ENCODE measurements around the gene STK38L. TPM values are rescaled to one million over a fixed set of nuclear protein-coding genes. Genes with fewer than 3 reads are reported as not detected.
A peak's percentile ranks its signal among the peaks of the same experiment; 100 is the strongest.

STK38L gene
- total RNA-seq, 1 experiment from 2014 or later: 39.4 TPM

DNA sequence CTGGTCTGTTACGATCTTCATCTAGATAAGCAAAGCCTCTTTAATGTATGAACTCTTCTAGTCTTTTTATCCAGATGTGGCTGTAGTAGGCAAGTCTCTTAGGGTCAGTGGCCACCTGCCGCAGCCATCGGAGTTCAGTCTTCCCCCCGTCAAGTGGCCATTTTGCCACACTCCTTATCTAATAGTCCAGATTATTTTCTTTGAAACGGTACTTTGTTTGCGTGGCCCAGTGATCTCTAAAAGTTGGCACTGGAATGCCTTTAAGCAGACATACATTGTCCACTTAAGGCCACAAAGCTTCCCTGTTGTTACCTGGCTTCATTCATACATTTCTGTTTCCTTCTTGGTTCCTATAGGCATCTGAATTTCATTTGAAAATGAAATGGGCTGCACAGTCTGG is 52.6 kb downstream of the STK38L start:
- Histone ChIP-seq H3K27ac (no peak overlapping the region), H3K27me3 (replicated peaks) (no peaks in the 10 kb centered on the region), H3K9me3 (replicated peaks) (no peaks in the 10 kb centered on the region), H3K4me3 (no peak overlapping the region), H3K36me3 (peaks cover 7% of the 10 kb centered on the region), H3K4me1 (replicated peaks) (peaks cover 8% of the 10 kb centered on the region; the same call in 1 of the 2 replicates)
- DNase-seq (ENCODE audit: low read depth in 1 of 2, low spot score in 2 of 2): no peak

DNA sequence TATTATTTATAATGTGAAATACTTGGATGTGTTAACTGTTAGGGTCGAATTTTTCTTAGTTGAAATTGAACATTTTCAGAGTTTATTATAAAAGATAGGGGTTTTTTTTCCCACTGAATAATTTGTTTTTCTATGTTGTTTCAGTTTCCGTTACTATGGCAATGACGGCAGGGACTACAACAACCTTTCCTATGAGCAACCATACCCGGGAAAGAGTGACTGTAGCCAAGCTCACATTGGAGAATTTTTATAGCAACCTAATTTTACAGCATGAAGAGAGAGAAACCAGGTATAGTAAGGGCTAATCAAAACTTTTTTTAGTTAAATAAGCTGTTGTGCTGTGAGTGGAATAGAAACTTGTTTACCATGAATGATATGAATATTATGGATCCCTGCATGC is 53.5 kb downstream of the STK38L start:
- H3K9me3 ChIP-seq (replicated peaks): no peaks in the 10 kb centered on the region
- H3K4me3 ChIP-seq: no peak overlapping the region
- H3K4me1 ChIP-seq (replicated peaks): peaks cover 8% of the 10 kb centered on the region; the same call in 1 of the 2 replicates
- peaks cover 7% of the 10 kb centered on the region for H3K36me3 ChIP-seq
- no peak for DNase-seq (ENCODE audit: low read depth in 1 of 2, low spot score in 2 of 2)
- no peak overlapping the region for H3K27ac ChIP-seq
- H3K27me3 ChIP-seq (replicated peaks): no peaks in the 10 kb centered on the region

DNA sequence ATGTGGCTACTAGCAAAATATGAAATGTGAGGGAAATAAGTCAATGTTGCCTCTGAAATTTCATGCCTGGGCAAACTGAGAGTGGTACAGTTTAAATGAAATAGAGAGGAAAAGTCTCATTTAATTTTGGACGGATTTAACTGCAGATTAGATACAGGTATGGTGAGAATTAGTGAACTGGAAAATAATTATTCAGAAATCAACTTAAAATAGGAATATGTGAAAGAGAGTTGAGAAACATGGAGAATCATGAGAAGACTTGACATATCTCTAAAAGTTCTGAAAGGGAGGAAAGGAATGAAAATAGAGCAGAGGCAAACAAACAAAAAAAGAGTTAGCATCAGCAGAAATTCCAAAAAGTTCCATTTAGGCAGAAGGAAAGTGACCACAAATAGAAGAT is 55.0 kb downstream of the STK38L start:
- no peak overlapping the region for H3K27ac ChIP-seq
- H3K9me3 ChIP-seq (replicated peaks): no peaks in the 10 kb centered on the region
- H3K27me3 ChIP-seq (replicated peaks): no peaks in the 10 kb centered on the region
- H3K36me3 ChIP-seq: peaks cover 10% of the 10 kb centered on the region
- DNase-seq (ENCODE audit: low read depth in 1 of 2, low spot score in 2 of 2): no peak
- H3K4me1 ChIP-seq (replicated peaks): peaks cover 5% of the 10 kb centered on the region
- H3K4me3 ChIP-seq: no peak overlapping the region

DNA sequence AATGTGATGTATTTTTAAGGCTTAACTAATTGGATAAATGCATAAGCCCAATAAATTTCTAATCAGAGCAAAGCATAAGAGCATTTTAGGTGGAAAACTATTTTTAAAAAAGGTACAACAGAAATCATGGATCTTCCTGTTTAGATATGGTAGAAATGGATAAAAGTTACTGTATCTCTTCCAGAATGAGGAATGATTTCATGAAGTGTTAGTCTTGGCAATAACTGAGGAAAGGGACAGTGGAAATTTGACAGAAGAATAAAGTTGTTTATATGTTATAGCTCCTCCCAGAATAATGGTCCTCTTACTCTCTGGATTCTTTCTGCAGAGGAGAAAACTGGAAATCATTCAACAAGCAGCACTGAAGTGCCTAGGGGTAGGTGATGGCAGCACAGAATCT is 56.1 kb downstream of the STK38L start:
- peaks cover 10% of the 10 kb centered on the region for H3K36me3 ChIP-seq
- DNase-seq (ENCODE audit: low read depth in 1 of 2, low spot score in 2 of 2): no peak
- H3K27me3 ChIP-seq (replicated peaks): no peaks in the 10 kb centered on the region
- peaks cover 5% of the 10 kb centered on the region for H3K4me1 ChIP-seq (replicated peaks)
- no peak overlapping the region for H3K4me3 ChIP-seq
- no peaks in the 10 kb centered on the region for H3K9me3 ChIP-seq (replicated peaks)
- H3K27ac ChIP-seq: no peak overlapping the region

DNA sequence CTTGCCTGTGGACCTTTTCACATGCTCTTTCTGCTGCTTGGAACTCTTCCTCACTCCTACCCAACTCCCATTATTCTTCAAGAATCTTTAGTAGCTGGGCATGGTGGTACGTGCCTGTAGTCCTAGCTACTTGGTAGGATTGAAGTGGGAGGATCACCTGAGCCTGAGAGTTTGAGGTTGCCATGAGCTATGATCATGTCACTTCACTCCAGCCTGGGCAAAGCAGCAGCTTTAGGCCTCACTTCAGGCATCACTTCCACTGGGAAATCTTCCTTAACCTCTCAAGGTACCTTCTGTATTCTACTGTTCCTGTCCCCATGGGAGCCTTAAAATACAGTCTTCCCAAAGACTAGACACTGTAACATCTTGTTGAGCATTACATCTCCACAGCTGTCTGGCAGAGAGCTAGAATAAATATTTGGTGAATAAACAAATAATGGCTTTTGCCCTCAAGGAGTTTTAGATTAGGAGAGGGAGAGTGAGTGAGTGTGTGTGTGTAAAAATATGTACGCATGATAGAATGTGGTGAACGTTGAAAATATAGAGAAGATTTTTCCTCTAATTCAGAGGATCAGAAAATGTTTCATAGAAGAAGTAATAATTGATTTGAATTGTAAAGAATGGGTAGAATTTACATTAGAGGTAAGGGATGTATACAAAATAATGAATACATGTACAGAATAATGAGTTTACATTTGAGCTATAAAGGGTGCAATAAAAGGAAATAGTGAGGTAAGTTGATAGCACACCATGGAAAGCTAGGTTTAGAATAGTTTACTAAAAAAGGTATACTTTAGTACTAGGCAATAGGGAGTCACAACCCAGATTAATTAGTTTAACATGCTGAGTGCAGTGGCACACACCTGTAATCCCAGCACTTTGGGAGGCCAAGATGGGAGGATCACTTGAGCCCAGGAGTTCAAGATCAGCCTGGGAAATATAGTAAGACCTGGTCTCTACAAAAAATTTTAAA is 59.3 kb downstream of the STK38L start:
- Histone ChIP-seq H3K4me1 (replicated peaks) (peaks cover 5% of the 10 kb centered on the region), H3K9me3 (replicated peaks) (no peaks in the 10 kb centered on the region), H3K4me3 (no peak overlapping the region), H3K36me3 (peaks cover 10% of the 10 kb centered on the region), H3K27me3 (replicated peaks) (no peaks in the 10 kb centered on the region), H3K27ac (no peak overlapping the region)
- peak in 1 of 2 experiments; percentile 21 for DNase-seq (ENCODE audit: low read depth in 1 of 2, low spot score in 2 of 2)

DNA sequence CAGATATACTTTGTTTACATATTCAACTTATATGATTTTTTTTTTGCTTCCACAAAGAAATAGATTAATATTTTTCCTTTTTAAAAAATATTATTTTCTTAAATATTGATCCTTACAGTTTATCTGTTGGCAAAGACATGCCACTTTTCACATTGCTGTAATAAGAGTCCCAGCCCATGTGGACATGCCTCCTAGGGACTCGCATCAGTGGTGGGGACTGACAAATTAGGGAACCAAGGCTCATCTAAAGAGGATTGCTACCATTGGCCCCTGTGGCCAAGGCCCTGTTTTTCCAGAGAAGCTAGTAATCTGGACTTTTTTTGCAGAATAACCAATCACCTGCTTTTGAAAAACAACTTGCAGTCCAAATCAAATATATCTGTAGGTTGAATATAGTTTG is 60.8 kb downstream of the STK38L start:
- no peaks in the 10 kb centered on the region for H3K27me3 ChIP-seq (replicated peaks)
- peaks cover 16% of the 10 kb centered on the region for H3K36me3 ChIP-seq
- no peak overlapping the region for H3K27ac ChIP-seq
- H3K9me3 ChIP-seq (replicated peaks): no peaks in the 10 kb centered on the region
- no peak overlapping the region for H3K4me3 ChIP-seq
- DNase-seq (ENCODE audit: low read depth in 1 of 2, low spot score in 2 of 2): no peak
- H3K4me1 ChIP-seq (replicated peaks): peaks cover 5% of the 10 kb centered on the region

DNA sequence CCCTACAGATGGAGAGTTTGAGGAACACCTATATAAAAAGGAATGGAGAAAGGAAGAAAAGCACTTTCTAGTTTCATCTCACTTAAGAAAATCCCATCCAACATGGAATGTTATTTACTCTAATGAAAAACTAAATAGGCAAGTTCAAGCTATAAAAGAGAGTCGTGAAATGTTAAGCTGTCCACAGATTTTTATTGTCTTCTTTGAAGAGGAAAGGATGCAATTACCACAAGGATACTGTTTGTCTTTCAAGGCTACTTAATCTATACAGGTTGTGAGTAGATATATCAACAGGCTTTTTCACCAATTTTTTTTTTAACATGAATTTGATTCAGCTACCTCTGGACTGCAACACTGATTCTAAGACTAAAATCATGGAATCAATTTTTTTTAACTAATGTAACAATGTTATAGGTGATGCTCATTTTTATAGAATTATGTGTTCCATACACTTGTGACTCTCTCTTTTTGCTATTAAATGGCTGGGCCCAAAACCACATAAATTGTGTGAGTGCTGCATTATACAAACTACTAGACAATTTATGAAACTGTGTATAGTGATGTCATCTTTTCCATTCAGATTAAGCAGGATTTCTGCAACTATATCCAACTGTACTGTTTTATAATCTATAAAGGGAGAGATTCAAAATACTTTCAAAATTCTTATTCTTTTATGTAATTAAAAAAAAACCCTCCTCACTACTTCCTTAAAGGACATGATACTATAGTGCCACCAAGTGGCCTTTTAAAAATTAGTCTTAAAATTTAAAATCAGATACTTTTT is 61.8 kb downstream of the STK38L start:
- H3K4me1 ChIP-seq (replicated peaks): peaks cover 5% of the 10 kb centered on the region
- H3K27ac ChIP-seq: no peak overlapping the region
- H3K9me3 ChIP-seq (replicated peaks): no peaks in the 10 kb centered on the region
- H3K4me3 ChIP-seq: no peak overlapping the region
- no peaks in the 10 kb centered on the region for H3K27me3 ChIP-seq (replicated peaks)
- peak in 1 of 2 experiments; percentile 26 for DNase-seq (ENCODE audit: low read depth in 1 of 2, low spot score in 2 of 2)
- peaks cover 20% of the 10 kb centered on the region for H3K36me3 ChIP-seq

DNA sequence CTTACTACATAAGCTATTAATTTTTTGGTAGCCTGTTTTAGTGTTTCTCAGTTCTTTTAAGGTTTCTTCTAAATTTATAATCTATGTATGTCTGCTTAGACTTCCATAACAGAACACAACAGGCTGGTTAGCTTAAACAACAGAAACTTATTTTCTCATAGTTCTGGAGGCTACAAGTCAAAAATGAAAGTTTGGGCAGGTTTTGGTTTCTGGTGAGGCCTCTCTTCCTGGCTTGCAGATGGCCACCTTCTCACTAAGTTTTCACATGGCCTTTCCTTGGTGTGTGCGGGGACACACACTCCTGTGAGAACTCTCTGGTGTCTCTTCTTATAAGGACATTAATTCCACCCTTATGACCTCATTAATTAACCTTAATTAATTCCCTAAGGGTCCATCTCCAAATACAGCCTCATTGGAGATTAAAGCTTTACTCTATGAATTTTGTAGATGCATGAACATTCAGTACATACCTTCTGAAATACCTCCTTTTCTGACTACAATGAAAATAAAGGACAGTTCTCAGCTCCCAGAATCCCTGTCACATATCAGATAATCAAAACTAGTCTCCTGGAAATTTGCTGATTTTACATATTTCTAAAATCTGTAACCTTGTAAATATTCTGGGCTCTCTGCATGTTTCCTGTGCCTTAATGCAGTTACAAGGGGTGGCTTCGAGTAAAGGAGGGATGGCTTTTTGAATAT is 65.4 kb downstream of the STK38L start:
- Histone ChIP-seq H3K27ac (no peak overlapping the region), H3K36me3 (peaks cover 23% of the 10 kb centered on the region), H3K27me3 (replicated peaks) (no peaks in the 10 kb centered on the region), H3K9me3 (replicated peaks) (no peaks in the 10 kb centered on the region), H3K4me1 (replicated peaks) (no peaks in the 10 kb centered on the region), H3K4me3 (no peak overlapping the region)
- DNase-seq (ENCODE audit: low read depth in 1 of 2, low spot score in 2 of 2): no peak

DNA sequence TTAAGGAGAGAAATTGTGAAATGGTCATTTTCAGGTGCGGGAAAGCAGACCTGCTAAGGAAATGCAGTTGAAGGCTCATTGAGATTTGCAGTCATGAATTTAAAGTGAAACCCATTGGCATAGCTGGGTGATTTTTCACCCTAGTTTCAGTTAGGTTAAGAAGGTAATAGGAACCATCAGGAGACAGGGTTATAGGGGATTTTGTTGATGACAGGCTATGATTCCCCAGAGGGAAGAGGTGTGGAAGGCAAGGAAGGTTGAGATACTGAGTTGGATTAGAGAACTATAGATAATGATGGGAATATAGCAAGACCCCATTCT is 65.9 kb downstream of the STK38L start:
- no peaks in the 10 kb centered on the region for H3K9me3 ChIP-seq (replicated peaks)
- H3K27me3 ChIP-seq (replicated peaks): no peaks in the 10 kb centered on the region
- no peak for DNase-seq (ENCODE audit: low read depth in 1 of 2, low spot score in 2 of 2)
- H3K4me3 ChIP-seq: no peak overlapping the region
- H3K36me3 ChIP-seq: peaks cover 23% of the 10 kb centered on the region
- no peaks in the 10 kb centered on the region for H3K4me1 ChIP-seq (replicated peaks)
- no peak overlapping the region for H3K27ac ChIP-seq

DNA sequence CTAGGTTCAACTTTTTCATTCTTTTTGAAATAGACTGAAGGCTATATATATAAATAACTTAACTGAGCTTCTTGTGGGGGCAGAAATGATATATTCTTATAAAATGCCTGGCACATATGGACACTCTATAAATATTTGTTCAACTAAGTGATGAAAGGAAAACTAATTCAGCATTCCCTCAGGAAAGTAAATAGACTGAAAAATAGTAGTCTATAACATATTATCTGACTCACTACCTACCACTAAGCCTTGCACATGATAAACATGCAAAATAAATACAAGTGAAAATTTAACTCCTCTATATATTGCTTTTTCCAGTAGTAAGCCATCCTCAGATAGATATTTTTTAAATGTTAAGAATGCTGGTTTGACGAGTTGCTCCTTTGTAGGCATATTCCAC is 72.9 kb downstream of the STK38L start:
- Histone ChIP-seq H3K9me3 (replicated peaks) (no peaks in the 10 kb centered on the region; the same call in 1 of the 2 replicates), H3K4me3 (no peak overlapping the region), H3K4me1 (replicated peaks) (peaks cover 29% of the 10 kb centered on the region), H3K27me3 (replicated peaks) (no peaks in the 10 kb centered on the region), H3K27ac (no peak overlapping the region), H3K36me3 (peaks cover 31% of the 10 kb centered on the region)
- peak in 1 of 2 experiments; percentile 23 for DNase-seq (ENCODE audit: low read depth in 1 of 2, low spot score in 2 of 2)

DNA sequence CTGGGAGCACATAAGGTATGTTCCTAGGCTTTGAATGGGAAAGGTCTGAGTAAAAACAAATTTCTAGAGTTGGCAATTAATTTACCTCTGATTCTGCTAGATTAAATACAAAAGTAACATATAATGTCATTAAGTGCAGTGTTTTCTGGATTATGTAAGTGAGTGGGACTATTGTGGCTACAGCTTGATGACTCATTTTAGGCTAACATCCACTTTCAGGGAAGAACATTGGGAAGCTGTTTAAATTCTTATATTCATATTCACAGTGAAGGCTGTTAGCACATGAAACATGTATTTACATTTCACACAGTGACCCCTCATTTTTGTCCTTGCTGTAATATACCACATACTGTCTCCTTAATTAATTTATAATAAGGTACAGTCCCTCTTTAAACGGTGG is 75.3 kb downstream of the STK38L start:
- Histone ChIP-seq H3K27ac (0 out of 2 replicates have a peak overlapping the region, but pooled peaks have one; percentile 13), H3K4me3 (no peak overlapping the region), H3K9me3 (replicated peaks) (no peaks in the 10 kb centered on the region; the same call in 1 of the 2 replicates), H3K27me3 (replicated peaks) (no peaks in the 10 kb centered on the region), H3K4me1 (replicated peaks) (peaks cover 29% of the 10 kb centered on the region), H3K36me3 (peaks cover 36% of the 10 kb centered on the region)
- peak in 1 of 2 experiments; percentile 20 for DNase-seq (ENCODE audit: low read depth in 1 of 2, low spot score in 2 of 2)

DNA sequence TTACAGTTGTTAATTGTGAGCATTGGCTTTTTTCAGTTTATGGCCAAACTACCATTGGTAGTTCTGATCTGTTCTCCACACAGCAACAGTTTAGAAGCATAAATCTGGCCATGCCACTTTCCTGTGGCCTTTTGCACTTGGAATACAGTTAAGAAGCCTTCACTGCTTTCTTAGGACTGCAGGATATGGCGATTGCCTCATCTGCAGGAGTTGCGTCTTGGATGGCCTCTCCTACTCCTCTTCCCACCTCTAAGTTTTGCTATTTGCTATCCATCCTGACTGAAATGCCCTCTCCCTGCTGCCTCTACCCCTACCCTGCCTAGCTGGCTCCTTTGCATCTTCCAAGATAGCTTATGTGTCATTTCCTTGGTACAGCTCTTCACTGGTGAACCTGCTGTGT is 75.8 kb downstream of the STK38L start:
- H3K27ac ChIP-seq: 0 out of 2 replicates have a peak overlapping the region, but pooled peaks have one; percentile 13
- H3K36me3 ChIP-seq: peaks cover 36% of the 10 kb centered on the region
- peaks cover 29% of the 10 kb centered on the region for H3K4me1 ChIP-seq (replicated peaks)
- DNase-seq (ENCODE audit: low read depth in 1 of 2, low spot score in 2 of 2): no peak
- H3K4me3 ChIP-seq: no peak overlapping the region
- H3K9me3 ChIP-seq (replicated peaks): no peaks in the 10 kb centered on the region; the same call in 1 of the 2 replicates
- H3K27me3 ChIP-seq (replicated peaks): no peaks in the 10 kb centered on the region

DNA sequence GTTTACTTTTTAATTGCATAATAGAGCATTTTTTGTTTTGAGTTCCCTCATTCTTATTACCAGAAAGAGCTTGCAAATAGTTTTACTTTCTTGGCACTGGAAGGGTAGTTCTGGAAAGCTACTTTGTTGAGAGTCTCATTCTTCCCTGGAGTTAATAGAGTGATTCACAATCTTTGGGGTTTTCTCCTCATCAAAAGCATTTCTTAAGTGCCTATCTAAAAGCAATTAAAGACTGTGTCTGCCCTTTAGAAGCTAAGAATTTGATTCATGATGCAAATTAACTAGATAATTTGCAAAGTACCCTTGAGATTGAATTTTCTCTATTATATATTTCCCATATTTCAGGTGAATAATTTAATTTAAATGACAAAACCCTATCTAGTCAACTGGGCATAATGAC is 80.4 kb downstream of the STK38L start:
- no peak overlapping the region for H3K4me3 ChIP-seq
- H3K36me3 ChIP-seq: peaks cover 22% of the 10 kb centered on the region
- no peak for DNase-seq (ENCODE audit: low read depth in 1 of 2, low spot score in 2 of 2)
- H3K27ac ChIP-seq: no peak overlapping the region
- no peaks in the 10 kb centered on the region for H3K27me3 ChIP-seq (replicated peaks)
- no peaks in the 10 kb centered on the region; the same call in 1 of the 2 replicates for H3K9me3 ChIP-seq (replicated peaks)
- peaks cover 5% of the 10 kb centered on the region for H3K4me1 ChIP-seq (replicated peaks)

Measured in SJSA1 (cell line).